ENCODE results near the gene CEP128.

CEP128 gene

GRCh38 chr14:80973931-80974641, 32.5 kb upstream of the CEP128 start (continued):
- TF ChIP-seq ZNF362 (tag by site-specific recombination; IDR thresholded peaks at IDR 0.05) (no peak), ZNF426 (tag by site-specific recombination; IDR thresholded peaks at IDR 0.05) (no peak), ZNF157 (tag by site-specific recombination; IDR thresholded peaks at IDR 0.05) (no peak), ZNF514 (tag by site-specific recombination; IDR thresholded peaks at IDR 0.05) (no peak), ZNF791 (tag by site-specific recombination; IDR thresholded peaks at IDR 0.05) (no peak), ZNF416 (tag by site-specific recombination; IDR thresholded peaks at IDR 0.05) (no peak), ZNF513 (tag by site-specific recombination; IDR thresholded peaks at IDR 0.05) (no peak), ZNF133 (tag by site-specific recombination; IDR thresholded peaks at IDR 0.05) (no peak), ZSCAN4 (tag by site-specific recombination; IDR thresholded peaks at IDR 0.05) (no peak), ZNF239 (tag by site-specific recombination; IDR thresholded peaks at IDR 0.05) (no peak), ZNF488 (tag by site-specific recombination; IDR thresholded peaks at IDR 0.05) (no peak), ZNF211 (tag by site-specific recombination; IDR thresholded peaks at IDR 0.05; ENCODE audit: low read depth) (no peak), ZXDB (tag by site-specific recombination; IDR thresholded peaks at IDR 0.05) (no peak), ZNF311 (tag by site-specific recombination; IDR thresholded peaks at IDR 0.05; ENCODE audit: borderline replicate concordance) (no peak), WT1 (tag by site-specific recombination; IDR thresholded peaks at IDR 0.05) (no peak), ZNF248 (tag by site-specific recombination; IDR thresholded peaks at IDR 0.05) (no peak), ZNF18 (tag by site-specific recombination; IDR thresholded peaks at IDR 0.05) (no peak), ZNF138 (tag by site-specific recombination; IDR thresholded peaks at IDR 0.05; ENCODE audit: borderline replicate concordance) (no peak), SCRT2 (tag by site-specific recombination; IDR thresholded peaks at IDR 0.05) (peak; percentile 23; the same call in 1 of the 2 replicates), ZNF324 (tag by site-specific recombination; IDR thresholded peaks at IDR 0.05) (no peak), ZNF114 (tag by site-specific recombination; IDR thresholded peaks at IDR 0.05) (no peak), ZNF292 (tag by site-specific recombination; IDR thresholded peaks at IDR 0.05; ENCODE audit: borderline replicate concordance, low read depth) (no peak), SP7 (tag by site-specific recombination; IDR thresholded peaks at IDR 0.05) (peak; percentile 74), GLIS1 (tag by site-specific recombination; IDR thresholded peaks at IDR 0.05) (peak; percentile 89), ZNF596 (tag by site-specific recombination; IDR thresholded peaks at IDR 0.05) (no peak), ZNF366 (tag by site-specific recombination; conservative IDR thresholded peaks at IDR 0.05) (peak; percentile 21; the same call in 1 of the 2 replicates), ZNF132 (tag by site-specific recombination; IDR thresholded peaks at IDR 0.05; ENCODE audit: borderline replicate concordance) (no peak), ZNF561 (tag by site-specific recombination; IDR thresholded peaks at IDR 0.05; ENCODE audit: borderline replicate concordance) (no peak), PBX3 (CRISPR knock-in tag; IDR thresholded peaks at IDR 0.05) (no peak), TRIM28 (IDR thresholded peaks at IDR 0.05; ENCODE audit: borderline replicate concordance, low read length) (no peak), ZBTB6 (tag by site-specific recombination; IDR thresholded peaks at IDR 0.05) (no peak), ZNF658 (tag by site-specific recombination; IDR thresholded peaks at IDR 0.05) (no peak), ZBTB21 (tag by site-specific recombination; IDR thresholded peaks at IDR 0.05) (peak; percentile 42; the same call in 1 of the 2 replicates)

All from HEK293 (cell line).